HG03378 (cell line): ENCODE results near the gene SAA4.
"Not testable (repeated sequence)": the region's sequence is repeated elsewhere in the genome, so short reads cannot be mapped to it uniquely, and the experiment has no call there.

Experiments used
- ATAC-seq: cut with Tn5 transposase; IDR thresholded peaks from one replicate; pipeline ENCODE4 v1.9.1; 2021; ENCODE audit warnings: mild to moderate bottlenecking, moderate library complexity; ENCODE audit not compliant: unreplicated experiment

Gene SAA4

DNA sequence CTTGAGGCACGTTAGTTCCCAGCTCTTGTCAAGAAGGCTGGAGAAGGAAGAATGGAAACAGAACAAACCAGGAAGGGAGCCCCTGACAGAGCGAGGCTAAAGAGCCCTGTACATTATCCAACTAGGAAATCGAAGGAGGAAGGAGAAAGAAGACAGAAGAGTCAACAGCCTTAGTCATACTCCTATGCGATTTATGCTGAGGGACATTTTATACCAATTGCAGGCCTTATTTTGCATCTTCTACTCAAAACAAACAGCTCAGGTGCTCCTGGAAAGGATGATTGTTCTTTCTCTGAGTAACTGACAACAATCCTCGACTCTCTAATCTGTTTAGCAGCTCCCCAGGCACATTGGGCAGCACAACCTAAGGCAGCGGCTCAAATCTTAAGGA lies 10.6 kb upstream of the SAA4 start:
- not testable (repeated sequence) for ATAC-seq

DNA sequence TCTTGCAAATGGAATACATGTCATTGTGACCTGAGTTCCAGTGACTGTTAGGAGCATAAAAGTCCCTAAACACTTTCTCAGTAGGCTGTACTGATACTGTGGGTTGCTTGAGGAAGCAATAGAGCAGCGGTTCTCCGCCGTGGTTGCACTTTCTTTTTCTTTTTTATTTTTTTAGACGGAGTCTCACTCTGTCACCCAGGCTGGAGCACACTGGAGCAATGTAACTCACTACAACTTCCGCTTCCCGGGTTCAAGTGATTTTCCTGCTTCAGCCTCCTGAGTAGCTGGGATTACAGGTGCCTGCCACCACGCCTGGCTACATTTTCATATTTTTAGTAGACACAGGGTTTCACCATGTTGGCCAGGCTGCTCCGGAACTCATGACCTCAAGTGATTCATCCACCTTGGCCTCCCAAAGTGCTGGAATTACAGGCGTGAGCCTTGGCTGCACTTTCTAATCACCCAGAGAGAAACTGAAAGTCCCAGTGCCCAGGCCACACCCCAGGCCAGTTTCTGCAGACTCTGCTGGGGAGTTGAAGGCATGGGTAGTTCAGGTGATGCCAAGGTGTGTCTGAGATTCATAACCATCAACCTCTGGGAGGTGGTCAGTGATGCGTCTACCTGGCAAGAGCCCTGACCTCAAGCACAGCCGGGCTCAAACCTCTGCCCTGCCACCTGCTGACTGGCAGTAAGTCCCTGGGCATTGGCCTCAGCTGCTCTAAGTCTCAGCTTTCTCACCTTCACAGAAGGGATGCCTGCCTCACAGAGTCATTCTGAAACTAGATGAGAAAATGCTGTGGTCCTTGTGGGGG lies 10.0 kb upstream of the SAA4 start:
- peak; percentile 72 for ATAC-seq

DNA sequence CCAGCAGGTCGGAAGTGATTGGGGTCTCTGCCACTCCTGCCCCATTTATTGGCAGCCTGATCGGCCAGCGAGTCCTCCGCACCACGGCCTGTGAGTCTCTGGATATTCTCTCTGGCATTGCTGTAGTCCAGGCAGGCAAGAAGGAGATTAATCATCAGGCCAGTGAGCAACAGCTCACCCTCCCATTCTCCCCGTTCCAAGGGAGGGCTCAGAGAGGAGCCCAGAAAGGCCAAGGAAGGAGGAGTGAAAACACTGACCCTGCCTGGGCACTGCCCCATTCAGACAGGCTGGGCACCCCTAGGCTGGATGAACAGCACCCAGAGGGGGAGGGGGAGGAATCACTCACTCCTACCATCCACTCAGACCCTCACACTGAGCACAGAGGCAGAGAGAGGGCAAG lies 8.8 kb upstream of the SAA4 start:
- no peak for ATAC-seq

DNA sequence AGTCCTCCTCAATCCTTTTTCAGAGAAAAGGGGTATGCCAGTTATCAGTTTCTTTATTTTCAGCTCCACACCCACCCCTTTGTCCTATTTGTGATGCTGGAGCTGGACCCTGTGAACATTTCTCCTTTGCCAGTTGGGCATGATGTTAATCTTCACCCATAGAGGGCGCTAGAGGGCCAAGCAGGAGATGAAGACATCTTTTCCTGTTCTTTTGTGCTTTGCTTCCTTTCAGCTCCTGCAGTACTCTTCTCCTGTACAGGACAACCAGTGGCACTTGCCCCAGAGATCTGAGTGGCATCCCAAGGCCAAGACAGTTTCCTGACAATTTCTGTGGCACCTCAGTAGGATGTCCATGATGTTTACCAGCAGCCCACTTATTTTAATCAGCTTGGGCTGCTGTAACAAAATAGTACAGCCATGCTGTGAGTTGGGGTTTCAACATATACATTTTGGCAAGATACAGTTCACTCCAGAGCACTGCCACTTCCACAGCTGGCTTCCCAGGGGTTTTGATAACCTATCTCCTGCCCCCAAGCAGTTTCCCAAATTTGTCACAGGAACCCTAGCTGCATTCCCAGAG lies 7.3 kb upstream of the SAA4 start:
- ATAC-seq: no peak

DNA sequence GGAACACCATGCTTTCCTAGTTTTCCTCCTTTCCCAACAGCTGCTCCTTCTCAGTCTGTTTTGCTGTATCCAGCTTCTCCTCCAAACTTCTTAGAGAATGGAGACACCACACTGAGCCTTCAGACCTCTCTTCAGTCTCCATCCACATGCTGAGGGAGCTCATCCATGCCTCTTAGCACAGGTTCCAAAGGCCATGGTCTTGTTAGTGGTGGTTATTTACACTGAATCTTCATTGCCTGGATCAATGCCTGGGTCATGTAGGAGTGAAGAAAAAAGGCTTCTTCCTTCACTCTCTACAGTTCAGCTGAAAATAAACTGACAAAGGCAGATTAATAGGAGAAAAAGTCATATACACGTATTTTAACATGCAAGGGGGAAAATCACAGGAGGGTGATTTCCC lies 3.1 kb upstream of the SAA4 start:
- no peak for ATAC-seq

DNA sequence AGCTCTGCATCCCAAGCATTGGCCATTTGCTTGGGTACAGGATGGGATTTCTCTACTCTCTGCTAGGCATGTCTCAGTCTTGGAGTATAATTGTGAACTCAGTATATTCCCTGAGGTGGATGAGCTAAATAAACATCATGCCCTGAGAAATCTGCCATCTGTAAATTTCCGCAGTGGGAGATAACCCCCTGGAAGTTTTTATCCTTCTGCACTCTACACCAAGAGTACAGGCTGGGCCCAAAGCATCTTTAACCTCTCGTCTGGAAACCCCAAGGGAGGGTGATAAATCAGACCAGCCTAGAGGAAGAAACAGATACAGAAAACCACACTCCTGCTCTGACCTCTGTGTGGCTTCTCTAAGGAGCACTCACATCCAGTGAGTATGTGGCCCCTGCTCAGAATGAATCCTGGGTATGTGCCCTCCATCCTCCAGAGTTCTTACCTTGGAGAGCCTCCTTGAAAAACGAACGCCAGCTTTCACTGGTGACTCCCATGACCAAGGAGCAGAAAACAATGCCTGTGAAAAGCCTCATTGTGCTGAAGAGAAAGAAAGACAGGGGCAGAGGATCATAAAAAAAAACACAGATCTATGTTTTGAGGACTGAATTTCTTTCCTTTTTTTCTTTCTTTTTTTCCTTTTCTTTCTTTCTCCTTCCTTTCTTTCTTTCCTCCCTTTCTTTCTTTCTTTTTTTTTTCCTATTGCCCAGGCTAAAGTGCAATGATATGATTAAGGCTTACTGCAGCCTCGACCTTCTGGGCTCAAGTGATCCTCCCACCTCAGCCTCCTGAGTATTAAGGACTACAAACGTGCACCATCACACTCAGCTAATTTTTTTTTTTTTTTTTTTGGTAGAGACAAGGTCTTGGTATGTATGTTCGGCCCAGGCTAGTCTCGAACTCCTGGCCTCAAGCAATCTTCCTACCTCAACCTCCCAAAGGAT lies 938 bp downstream of the SAA4 start:
- ATAC-seq: no peak

DNA sequence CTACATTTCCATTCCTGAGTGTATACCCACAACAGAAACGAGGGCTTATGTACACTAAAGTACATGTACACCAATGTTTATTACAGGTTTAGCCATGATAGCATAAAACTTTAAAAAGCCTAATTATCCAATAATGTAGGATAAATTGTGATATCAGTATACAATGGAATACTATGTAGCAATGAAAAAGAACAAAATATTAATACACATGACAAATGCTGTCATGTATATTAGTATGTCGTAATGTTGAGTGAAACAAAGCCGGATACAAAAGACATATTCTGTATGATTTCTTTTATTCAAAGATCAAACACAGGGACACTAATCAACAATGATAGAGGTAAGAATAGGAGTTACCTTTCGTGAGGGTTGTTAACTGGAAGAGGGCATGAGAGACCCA lies 2.7 kb downstream of the SAA4 start:
- ATAC-seq: no peak

DNA sequence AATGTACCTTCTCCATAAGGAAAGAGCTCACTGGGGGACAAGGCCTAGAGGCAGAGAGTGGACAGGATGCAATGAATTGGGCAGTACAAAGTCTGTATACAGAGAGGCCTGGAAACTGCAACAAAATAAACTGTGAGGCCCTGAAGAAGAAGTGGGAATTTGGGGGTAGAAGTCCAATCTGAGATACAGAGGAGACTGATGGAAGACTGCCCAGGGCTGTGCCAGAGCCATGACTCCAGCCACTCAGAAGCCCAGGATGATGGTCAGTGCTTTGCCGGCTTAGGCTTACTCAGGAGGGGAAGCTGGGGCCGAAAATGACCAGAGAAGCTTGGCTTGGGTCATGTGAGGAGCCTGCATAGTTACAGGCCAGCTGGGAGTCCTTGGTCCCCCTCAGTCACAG lies 5.7 kb downstream of the SAA4 start:
- no peak for ATAC-seq

DNA sequence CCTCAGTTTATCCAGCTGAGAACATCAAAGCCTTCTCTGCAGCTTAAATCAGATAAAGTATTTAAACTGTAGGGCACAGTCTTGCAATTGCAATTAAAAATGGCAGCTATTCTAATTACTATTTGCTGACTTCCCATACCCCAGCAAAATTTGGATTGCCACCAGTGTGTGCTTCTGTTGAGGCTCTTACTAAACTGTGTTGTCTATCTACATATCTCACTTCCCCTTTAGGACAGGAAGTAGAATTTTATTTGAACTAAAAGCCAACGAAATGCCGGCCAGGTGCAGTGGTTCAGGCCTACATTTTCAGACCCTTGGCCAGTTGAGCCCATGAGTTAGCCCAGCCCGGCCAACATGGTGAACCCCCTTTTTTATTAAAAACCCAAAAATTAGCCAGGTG lies 7.1 kb downstream of the SAA4 start:
- ATAC-seq: peak; percentile 90

DNA sequence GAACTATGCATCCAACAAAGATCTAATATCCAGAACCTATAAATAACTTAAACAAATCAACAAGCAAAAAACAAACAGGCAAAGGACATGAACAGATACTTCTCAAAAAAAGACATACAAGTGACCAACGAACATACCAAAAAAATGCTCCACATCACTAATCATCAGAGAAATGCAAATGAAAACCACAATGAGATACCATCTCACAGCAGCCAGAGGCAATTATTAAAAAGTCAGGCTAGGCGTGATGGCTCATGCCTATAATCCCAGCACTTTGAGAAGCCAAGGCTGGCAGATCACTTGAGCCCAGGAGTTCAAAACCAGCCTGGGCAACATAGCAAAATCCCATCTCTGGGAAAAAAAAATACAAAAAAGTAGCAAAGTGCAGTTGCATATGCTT lies 10.7 kb downstream of the SAA4 start:
- no peak for ATAC-seq

DNA sequence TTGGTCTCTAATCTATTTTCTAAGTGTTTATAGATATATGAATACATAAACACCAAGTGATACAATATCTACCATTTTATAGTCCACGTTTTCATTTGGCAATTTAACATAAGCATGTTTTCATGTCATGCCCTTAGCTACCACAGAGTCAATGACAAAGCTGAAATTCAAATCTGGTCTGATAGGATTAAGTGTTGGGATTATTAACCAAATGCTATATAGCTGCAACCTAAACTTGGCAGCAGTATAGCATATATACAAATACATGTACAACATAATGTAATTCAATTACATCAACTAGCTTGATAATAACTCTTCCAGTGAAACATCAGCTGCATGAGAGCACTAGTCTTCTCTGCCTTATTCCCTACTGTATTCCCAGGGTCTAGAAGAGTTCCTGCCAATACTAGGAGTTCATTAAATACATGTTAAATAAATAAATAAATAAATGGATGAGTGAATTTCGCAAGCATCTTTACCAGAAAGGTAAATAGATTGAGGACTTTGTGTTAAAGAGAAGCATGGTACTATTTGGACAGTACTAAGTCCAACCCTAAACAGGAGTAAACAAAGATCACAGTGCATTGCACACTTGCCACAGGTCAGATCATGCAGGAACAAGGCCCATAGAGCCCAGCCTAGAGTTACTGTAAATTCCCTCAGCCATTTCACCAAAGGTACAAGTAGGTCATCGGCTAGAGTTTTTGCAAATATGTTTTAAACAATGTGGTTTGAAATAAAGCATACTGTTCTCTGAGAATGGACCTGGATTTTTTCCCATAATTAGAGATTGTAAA lies 12.8 kb downstream of the SAA4 start:
- no peak for ATAC-seq

DNA sequence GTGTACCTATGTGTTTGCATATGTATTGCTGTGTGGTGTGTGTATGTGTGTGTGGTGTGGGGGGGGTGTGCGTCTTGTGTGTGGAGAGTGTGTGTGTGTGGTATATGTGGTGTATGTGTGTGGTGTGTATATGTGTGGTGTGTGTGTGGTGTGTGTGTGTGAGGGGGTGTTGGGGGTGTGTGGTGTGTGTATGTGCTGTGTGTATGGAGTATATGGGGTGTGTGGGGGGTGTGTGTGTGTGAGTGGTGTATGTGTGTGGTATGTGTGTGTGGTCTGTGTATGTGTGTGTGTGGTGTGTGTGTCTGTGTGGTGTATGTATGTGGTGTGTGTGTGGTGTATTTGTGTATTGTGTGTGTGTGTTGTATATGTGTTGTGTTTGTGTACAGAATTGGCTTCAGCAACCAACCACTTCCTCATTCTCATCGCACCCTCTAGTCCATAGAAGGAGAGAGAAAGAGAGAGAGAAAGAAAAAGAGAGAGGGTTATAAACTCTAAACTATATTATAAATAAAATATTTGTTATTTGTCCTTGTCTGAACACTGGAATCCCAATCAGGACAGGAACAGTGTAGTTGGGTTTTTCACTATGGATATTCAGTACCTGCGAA lies 13.7 kb downstream of the SAA4 start:
- ATAC-seq: no peak

DNA sequence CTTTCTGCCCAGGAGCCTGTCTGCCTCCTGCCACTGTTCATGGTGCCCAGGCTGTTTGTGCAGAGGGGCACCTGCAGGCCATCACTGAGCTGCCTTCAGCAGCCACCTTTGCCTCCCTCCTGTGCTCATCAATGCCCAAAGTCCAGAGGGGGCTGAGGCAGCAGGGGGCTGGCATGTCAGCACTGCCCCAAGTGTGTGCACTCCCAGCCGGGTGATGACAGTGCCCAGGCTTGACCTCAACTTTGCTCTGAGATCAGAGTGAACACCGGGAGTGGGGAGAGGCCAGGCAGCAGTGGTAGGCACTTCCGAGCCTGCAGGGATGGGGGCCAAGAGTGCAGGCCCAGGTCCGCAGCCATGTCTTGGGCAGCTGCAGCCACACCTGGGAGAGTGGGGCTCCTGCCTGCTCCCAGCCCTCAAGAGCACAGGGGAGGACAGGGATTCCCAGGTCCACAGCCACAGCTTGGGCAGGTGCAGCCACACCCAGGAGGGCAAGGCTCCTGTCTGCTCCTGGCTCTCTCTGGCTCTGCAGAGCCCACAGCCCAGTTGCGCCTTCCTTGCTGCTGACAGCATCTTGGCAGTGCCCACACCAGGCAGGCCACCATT lies 15.2 kb downstream of the SAA4 start:
- ATAC-seq: no peak

DNA sequence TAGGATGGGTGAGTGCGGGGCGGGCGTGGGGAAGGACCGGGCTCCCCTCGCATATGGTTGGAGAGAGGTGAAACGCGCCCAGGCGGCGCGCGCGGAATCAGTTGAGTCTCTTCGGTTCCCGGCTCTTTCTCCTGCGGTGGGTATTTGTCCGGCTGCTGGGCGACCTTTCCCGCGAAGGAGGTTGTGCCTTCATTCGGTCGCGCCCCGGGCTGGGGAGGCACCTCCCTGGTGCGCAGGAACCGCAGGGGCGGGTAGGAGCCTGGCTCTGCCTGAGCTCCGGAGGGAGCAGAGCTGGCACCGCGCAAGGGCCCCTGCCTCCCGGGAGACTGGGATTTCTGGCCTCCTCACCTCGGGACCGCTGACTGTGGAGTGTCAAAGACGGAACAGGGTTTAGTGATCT lies 27.5 kb downstream of the SAA4 start:
- no peak for ATAC-seq

DNA sequence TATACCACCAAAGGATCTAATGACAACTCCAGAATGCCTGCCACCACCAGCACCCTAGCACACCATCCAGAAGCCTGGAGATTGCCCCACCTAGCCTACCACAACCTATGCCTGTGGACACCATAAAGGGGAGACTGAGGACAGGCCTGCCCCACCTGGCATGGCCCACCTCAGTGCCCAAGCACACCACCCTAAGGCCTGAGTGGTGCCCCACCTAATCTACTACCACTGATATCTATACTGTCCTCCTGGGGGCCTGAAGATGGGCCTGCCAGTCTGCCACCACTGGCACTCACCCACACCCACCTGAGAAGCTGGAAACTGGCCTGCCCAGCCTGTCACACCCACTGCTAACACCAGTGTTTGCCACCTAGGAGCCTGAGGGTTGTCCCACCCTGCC lies 31.8 kb downstream of the SAA4 start:
- ATAC-seq: no peak

DNA sequence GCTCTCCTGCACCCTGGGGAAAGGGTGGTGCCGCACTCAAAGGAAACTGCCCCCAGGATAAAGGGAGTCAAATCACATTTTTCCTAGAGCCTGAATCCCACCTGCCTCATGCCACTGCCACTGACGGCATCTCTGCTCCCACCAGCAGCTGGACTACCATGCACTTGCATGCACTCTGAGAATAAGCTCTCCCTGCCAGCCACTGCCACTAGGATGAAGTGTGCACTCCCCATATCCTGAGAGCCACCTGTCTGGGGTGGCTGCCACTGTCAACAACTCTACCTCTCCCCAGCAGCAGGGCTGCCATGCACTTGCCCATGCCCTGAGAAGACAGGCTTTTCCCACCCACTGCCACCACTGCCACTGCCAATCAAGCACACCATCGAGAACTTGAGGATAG lies 32.4 kb downstream of the SAA4 start:
- ATAC-seq: no peak

DNA sequence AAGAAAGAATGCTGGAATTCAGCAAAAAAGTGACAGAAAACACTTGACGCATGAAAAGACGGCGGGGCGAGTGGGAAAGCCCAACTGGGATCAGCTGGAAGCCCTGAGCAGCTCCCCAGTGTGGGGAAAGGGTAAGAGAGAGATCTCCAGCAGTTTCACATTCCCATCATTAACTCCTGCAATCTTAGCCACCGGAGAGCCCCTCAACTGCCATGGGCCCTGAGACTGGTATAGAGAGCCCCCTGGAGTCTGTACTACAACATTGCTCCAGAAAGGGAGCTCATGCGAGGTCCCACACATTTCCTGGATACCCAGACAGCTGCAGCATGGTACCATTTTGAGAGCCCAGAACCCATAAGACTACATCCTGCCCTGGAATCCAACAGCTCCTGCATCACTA lies 32.9 kb downstream of the SAA4 start:
- ATAC-seq: no peak

DNA sequence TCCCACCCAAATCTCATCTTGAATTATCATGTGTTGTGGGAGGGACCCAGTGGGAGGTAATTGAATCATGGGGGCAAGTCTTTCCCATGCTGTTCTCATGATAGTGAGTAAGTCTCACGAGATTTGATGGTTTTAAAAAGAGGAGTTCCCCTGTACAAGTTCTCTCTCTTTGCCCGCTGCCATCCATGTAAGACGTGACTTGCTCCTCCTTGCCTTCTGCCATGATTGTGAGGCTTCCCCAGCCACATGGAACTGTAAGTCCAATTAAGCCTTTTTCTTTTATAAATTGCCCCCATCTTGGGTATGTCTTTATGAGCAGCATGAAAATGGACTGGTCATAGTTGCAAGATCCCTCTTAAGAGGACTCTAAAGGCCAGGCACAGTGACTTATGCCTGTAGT lies 38.9 kb downstream of the SAA4 start:
- ATAC-seq: not testable (repeated sequence)

DNA sequence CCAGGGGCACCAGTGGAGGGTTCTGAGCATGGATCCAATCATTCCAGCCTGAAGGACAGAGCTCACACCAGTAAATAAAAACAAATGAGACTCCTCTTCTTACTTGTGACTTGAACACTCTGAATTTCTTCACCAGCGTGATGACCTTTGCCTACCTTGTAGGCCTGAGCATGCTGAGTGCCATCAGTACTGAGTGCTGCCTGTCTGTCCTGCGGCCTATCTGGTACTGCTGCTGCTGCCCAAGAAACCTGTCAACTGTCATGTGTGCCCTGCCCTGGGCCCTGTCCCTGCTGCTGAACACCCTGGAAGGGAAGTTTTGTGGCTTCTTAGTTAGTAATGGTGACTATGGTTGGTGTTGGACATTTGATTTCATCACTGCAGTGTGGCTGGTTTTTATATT lies 40.1 kb downstream of the SAA4 start:
- no peak for ATAC-seq

DNA sequence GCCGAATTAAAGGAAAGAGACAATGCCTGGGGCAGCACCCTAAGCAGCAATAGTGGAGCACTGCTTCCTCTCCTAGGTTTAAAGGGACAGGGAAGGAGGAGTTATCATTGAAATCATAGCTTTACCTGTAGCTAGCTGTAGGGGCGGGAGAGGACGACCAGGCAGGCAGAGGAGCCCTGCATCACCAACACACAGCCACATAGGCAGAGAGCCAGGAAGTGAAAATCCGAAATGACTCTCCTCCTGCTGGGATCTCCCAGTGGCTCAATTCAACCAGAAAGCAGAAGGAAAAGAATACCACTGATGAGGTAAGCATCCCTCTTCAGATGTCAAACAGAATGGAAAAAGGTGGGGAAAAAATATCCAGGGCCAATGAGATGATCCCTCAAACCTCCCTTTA lies 43.6 kb downstream of the SAA4 start:
- no peak for ATAC-seq
